ENCODE measurements around the gene STX1A.

Gene STX1A

DNA sequence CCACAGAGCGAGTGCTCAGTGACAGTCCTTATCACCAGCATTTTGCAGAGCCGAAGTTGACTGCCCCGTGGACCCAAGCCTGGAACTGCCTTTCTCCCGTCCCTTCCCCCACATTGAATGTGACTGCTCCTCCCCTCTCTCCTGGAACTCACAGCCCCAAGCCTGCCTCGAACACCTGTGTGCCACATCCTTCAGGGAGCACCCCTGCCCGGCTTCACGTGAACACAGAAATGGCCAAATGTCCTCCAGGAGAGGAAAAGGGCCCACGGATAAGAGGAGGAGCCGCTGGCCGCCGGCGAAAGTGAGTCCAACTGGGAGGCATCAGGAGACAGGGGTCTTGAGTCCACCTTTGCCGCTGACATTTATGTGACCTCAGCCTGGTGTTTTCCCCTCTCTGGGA is 16.2 kb downstream of the STX1A start:
- Histone ChIP-seq H3K4me3 (ENCODE audit: low read depth, low read length) (no peak overlapping the region), H3K36me3 (peaks cover 54% of the 10 kb centered on the region), H3K9me3 (ENCODE audit: severe bottlenecking) (no peaks in the 10 kb centered on the region), H3K27me3 (ENCODE audit: insufficient read depth, low read depth, severe bottlenecking) (no peaks in the 10 kb centered on the region), H3K27ac (peak overlapping the region; percentile 40; the same call in 1 of the 2 replicates)
- no peak for DNase-seq
- TF ChIP-seq, protein P1, sequence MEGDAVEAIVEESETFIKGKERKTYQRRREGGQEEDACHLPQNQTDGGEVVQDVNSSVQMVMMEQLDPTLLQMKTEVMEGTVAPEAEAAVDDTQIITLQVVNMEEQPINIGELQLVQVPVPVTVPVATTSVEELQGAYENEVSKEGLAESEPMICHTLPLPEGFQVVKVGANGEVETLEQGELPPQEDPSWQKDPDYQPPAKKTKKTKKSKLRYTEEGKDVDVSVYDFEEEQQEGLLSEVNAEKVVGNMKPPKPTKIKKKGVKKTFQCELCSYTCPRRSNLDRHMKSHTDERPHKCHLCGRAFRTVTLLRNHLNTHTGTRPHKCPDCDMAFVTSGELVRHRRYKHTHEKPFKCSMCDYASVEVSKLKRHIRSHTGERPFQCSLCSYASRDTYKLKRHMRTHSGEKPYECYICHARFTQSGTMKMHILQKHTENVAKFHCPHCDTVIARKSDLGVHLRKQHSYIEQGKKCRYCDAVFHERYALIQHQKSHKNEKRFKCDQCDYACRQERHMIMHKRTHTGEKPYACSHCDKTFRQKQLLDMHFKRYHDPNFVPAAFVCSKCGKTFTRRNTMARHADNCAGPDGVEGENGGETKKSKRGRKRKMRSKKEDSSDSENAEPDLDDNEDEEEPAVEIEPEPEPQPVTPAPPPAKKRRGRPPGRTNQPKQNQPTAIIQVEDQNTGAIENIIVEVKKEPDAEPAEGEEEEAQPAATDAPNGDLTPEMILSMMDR (IDR thresholded peaks at IDR 0.05; ENCODE audit: low read depth, low read length), result no peak

DNA sequence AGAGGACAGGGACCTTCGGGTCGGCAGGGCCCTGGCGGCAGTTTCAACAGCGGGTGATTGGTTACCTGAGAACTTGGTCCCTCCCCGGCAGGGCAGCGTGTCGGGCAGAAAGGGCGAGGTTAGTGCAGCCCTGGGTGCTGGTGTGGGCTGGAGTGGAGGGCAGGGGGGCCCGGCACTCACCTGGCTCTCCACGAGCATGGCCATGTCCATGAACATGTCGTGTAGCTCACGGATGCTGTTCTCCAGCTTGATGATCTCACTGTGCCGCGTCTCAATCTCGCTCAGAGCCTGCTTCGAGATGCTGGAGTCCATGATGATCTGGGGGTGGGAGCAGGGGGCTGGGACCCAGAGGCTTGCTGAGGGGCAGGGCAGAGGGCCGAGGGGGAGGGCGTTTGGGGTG is 16.8 kb downstream of the STX1A start:
- no peak overlapping the region for H3K4me3 ChIP-seq (ENCODE audit: low read depth, low read length)
- H3K27me3 ChIP-seq (ENCODE audit: insufficient read depth, low read depth, severe bottlenecking), result no peaks in the 10 kb centered on the region
- DNase-seq, result no peak
- peaks cover 58% of the 10 kb centered on the region for H3K36me3 ChIP-seq
- H3K27ac ChIP-seq, result no peak overlapping the region
- TF ChIP-seq, protein P1 (IDR thresholded peaks at IDR 0.05; ENCODE audit: low read depth, low read length), result no peak
- no peaks in the 10 kb centered on the region for H3K9me3 ChIP-seq (ENCODE audit: severe bottlenecking)

DNA sequence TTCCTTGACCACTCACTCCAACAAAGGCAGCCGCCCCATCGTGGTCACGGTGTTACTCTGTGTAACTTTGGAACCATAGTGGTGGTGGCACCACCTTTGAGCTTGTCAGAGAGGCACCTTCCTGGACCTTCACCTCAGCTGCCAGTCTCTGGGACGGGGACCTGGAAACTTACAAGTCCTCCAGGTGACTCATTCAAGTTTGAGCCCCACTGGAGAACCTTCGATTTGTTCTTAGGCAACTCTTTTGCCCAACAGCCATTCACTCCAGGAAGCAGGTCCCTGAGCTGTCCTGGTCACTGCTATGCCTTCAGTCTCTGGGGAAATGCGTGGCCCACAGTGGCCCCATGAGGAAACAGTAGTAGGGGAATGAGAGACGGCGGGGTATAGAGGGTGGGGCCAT is 17.2 kb downstream of the STX1A start:
- TF ChIP-seq, protein P1 (IDR thresholded peaks at IDR 0.05; ENCODE audit: low read depth, low read length), result no peak
- H3K27me3 ChIP-seq (ENCODE audit: insufficient read depth, low read depth, severe bottlenecking), result no peaks in the 10 kb centered on the region
- no peaks in the 10 kb centered on the region for H3K9me3 ChIP-seq (ENCODE audit: severe bottlenecking)
- H3K4me3 ChIP-seq (ENCODE audit: low read depth, low read length), result no peak overlapping the region
- no peak overlapping the region for H3K27ac ChIP-seq
- no peak for DNase-seq
- H3K36me3 ChIP-seq, result peaks cover 62% of the 10 kb centered on the region

DNA sequence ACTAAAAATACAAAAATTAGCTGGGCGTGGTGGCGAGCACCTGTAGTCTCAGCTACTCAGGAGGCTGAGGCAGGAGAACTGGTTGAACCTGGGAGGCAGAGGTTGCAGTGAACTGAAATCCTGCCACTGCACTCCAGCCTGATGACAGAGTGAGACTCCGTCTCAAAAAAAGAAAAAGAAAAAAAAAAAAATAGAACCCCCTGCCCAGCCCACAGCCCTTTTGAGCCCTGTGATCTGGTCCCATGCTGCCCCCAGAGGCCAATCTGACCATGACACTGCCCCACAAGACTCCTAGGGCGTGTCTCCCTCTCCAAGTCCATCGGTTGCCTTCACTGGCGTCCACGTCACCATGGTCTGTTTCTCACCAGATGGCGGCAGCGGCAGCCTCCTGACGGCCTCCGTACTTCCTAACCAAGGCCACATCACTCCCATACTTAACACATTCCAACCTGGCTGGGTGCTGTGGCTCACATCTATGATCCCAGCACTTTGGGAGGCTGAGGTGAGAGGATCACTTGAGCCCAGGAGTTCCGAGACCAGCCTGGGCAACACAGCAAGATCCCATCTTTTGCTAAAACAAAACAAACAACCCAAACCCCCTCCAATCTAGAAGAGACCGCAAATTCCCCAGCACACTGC is 18.0 kb downstream of the STX1A start:
- no peaks in the 10 kb centered on the region for H3K27me3 ChIP-seq (ENCODE audit: insufficient read depth, low read depth, severe bottlenecking)
- no peaks in the 10 kb centered on the region for H3K9me3 ChIP-seq (ENCODE audit: severe bottlenecking)
- no peak overlapping the region for H3K4me3 ChIP-seq (ENCODE audit: low read depth, low read length)
- TF ChIP-seq, protein P1 (IDR thresholded peaks at IDR 0.05; ENCODE audit: low read depth, low read length), result peak; percentile 81
- DNase-seq, result peak; percentile 85
- peaks cover 69% of the 10 kb centered on the region for H3K36me3 ChIP-seq
- no peak overlapping the region for H3K27ac ChIP-seq

DNA sequence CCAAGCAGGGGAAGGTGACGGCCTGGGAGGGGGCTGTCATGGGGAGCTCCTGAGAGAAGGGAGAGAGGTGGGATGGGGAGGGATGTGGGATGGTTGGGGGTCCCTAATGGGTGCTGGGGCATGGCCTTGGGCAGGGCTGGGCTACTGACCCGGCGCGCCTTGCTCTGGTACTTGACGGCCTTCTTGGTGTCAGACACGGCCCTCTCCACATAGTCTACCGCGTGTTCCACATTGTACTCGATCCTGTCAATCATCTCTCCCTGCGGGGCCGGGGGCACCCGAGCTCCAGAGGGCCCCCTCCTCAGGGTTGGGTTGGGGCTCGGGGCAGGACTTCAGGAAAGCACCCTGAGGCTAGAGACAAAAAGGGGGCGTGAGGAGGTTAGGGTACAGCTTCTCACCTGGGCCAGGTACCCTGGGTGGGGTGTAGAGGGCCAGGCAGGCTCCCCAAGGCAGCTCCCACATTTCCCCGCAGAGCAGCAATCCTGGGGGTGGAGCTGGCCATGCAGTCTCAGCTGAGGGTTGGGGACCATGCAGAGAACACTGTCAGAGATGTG is 18.8 kb downstream of the STX1A start:
- H3K9me3 ChIP-seq (ENCODE audit: severe bottlenecking), result no peaks in the 10 kb centered on the region
- H3K27ac ChIP-seq, result no peak overlapping the region
- no peak overlapping the region for H3K4me3 ChIP-seq (ENCODE audit: low read depth, low read length)
- peaks cover 77% of the 10 kb centered on the region for H3K36me3 ChIP-seq
- no peak for DNase-seq
- TF ChIP-seq, protein P1 (IDR thresholded peaks at IDR 0.05; ENCODE audit: low read depth, low read length), result no peak
- H3K27me3 ChIP-seq (ENCODE audit: insufficient read depth, low read depth, severe bottlenecking), result no peaks in the 10 kb centered on the region

DNA sequence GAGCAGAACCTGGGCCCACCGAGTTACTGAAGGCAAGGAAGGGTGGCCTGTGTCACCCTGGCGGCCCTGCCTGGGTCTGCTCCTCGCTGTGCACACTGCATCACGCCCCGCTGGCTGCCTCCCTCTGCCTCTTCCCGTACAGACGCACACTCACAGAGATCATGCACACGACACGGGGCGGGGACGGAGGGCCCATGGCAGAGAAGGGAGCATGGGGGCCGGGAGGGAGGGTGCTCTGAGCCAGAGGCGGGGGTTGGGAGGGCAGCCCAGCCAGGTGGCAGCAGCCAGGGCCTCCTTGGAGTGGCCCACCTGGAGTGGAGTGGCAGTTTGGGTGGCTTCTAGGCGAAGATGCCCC is 19.4 kb downstream of the STX1A start:
- no peak overlapping the region for H3K4me3 ChIP-seq (ENCODE audit: low read depth, low read length)
- no peak for DNase-seq
- no peaks in the 10 kb centered on the region for H3K9me3 ChIP-seq (ENCODE audit: severe bottlenecking)
- peak overlapping the region; percentile 19; the same call in 1 of the 2 replicates for H3K27ac ChIP-seq
- TF ChIP-seq, protein P1 (IDR thresholded peaks at IDR 0.05; ENCODE audit: low read depth, low read length), result no peak
- peaks cover 81% of the 10 kb centered on the region for H3K36me3 ChIP-seq
- no peaks in the 10 kb centered on the region for H3K27me3 ChIP-seq (ENCODE audit: insufficient read depth, low read depth, severe bottlenecking)
